H1 (cell line): ENCODE measurements around the gene TRHDE. TPM values are rescaled to one million over a fixed set of nuclear protein-coding genes. Genes with fewer than 3 reads are reported as not detected.

ENCODE experiments used
- CTCF ChIA-PET: fragments of 300-600 bp; sonication (Branson Sonifier 250); formaldehyde crosslinking; loops from one replicate; lab custom pipeline; 2021; ENCODE audit not compliant: partially characterized antibody; lab: Charles Lee
- POLR2A ChIA-PET: fragments of 300-600 bp; sonication (Branson Sonifier 250); formaldehyde crosslinking; loops from one replicate; lab custom pipeline; 2021; ENCODE audit warnings: inconsistent platforms; ENCODE audit not compliant: partially characterized antibody; lab: Charles Lee
- DNase-seq, 2 experiments: peaks; one replicate each; pipeline versions ENCODE4 v3.0.0 to v3.0.0-alpha.2; 2010 to 2022; ENCODE audit warnings: low spot score in 2 of 2, low read depth in 1 of 2, mixed read lengths in 1 of 2
- FAIRE-seq: peaks from 2 replicates; lab custom pipeline; 2011; peaks lifted over from hg19 to GRCh38; lab: Jason Lieb, UNC
- H2AFZ ChIP-seq: 2 replicates; pipeline ENCODE4 v1.8.1; 2012; ENCODE audit warnings: low read length, inconsistent platforms
- H2AK5ac ChIP-seq: 2 replicates; pipeline ENCODE4 v1.6.1; 2013; ENCODE audit warnings: low read depth, low read length
- H2BK120ac ChIP-seq: replicated peaks from 2 replicates; pipeline ENCODE3; 2013; ENCODE audit warnings: low read depth, low read length, inconsistent platforms
- H2BK12ac ChIP-seq: 2 replicates; pipeline ENCODE4 v1.6.1; 2013; ENCODE audit warnings: low read depth, low read length
- H2BK15ac ChIP-seq: 2 replicates; pipeline ENCODE4 v1.6.1; 2013; ENCODE audit warnings: low read length
- H2BK20ac ChIP-seq: 2 replicates; pipeline ENCODE4 v1.6.1; 2013; ENCODE audit warnings: low read length
- H2BK5ac ChIP-seq: 2 replicates; pipeline ENCODE4 v1.6.1; 2013; ENCODE audit warnings: low read depth, low read length
- H3K14ac ChIP-seq: 2 replicates; pipeline ENCODE4 v1.6.1; 2013; ENCODE audit warnings: inconsistent platforms; ENCODE audit not compliant: insufficient read length
- H3K18ac ChIP-seq: 2 replicates; pipeline ENCODE4 v1.6.1; 2013; ENCODE audit warnings: low read length; ENCODE audit errors: extremely low read depth
- H3K23ac ChIP-seq: 2 replicates; pipeline ENCODE4 v1.6.1; 2013; ENCODE audit warnings: inconsistent platforms; ENCODE audit not compliant: insufficient read length
- H3K23me2 ChIP-seq: 2 replicates; pipeline ENCODE4 v1.6.1; 2013; ENCODE audit warnings: low read depth, low read length
- H3K27ac ChIP-seq: 2 replicates; pipeline ENCODE4 v1.6.1; 2011; ENCODE audit warnings: low read depth, low read length, inconsistent platforms
- H3K27me3 ChIP-seq, 4 experiments: replicated peaks in 1 of 4; 1 replicate in 1 of 4; 2 replicates in 3 of 4; pipeline versions ENCODE4 v1.6.1 to v1.8.1; 2011 to 2013; ENCODE audit warnings: low read length in 3 of 4, mild to moderate bottlenecking in 3 of 4, inconsistent platforms in 2 of 4, mixed read lengths in 2 of 4, moderate library complexity in 1 of 4; ENCODE audit not compliant: control insufficient read depth in 3 of 4, insufficient read depth in 3 of 4; ENCODE audit errors: extremely low read depth in 1 of 4
- H3K36me3 ChIP-seq, 4 experiments: 2 replicates each; pipeline versions ENCODE4 v1.6.1 to v1.8.1; 2011 to 2013; ENCODE audit warnings: mild to moderate bottlenecking in 4 of 4, low read length in 3 of 4, moderate library complexity in 2 of 4, control low read depth in 1 of 4, inconsistent platforms in 1 of 4; ENCODE audit not compliant: insufficient read depth in 4 of 4, control insufficient read depth in 2 of 4
- H3K4ac ChIP-seq: replicated peaks from 2 replicates; pipeline ENCODE3; 2013; ENCODE audit warnings: low read length, low read depth, mixed read lengths, inconsistent platforms; ENCODE audit not compliant: insufficient read length
- H3K4me1 ChIP-seq, 4 experiments: replicated peaks in 1 of 4; 1 replicate in 1 of 4; 2 replicates in 3 of 4; pipeline versions ENCODE4 v1.6.1 to v1.8.1; 2011 to 2013; ENCODE audit warnings: low read length in 3 of 4, inconsistent platforms in 2 of 4, mixed read lengths in 1 of 4; ENCODE audit not compliant: insufficient read depth in 4 of 4, control insufficient read depth in 3 of 4
- H3K4me2 ChIP-seq, 2 experiments: 2 replicates each; pipeline versions ENCODE4 v1.6.1 to v1.8.1; 2011 to 2013; ENCODE audit warnings: low read depth in 2 of 2, low read length in 2 of 2, control low read depth in 1 of 2, inconsistent platforms in 1 of 2, mild to moderate bottlenecking in 1 of 2; ENCODE audit not compliant: insufficient read depth in 1 of 2
- H3K4me3 ChIP-seq, 4 experiments: fragments of 200-600, 300-600 bp in 1 of 4; sonication (generic), shearing (Covaris generic), sonication (Bioruptor Twin) in 1 of 4; 2 replicates each; pipeline versions ENCODE4 v1.5.1 to v1.8.1; 2011 to 2016; ENCODE audit warnings: low read length in 4 of 4, low read depth in 3 of 4, control low read depth in 2 of 4, inconsistent platforms in 2 of 4, mild to moderate bottlenecking in 2 of 4, mixed read lengths in 1 of 4, moderate library complexity in 1 of 4; ENCODE audit not compliant: insufficient read depth in 2 of 4; ENCODE audit errors: extremely low read depth in 1 of 4
- H3K56ac ChIP-seq: replicated peaks from 2 replicates; pipeline ENCODE3; 2013; ENCODE audit warnings: low read depth, mild to moderate bottlenecking, mixed read lengths, low read length, inconsistent platforms; ENCODE audit not compliant: insufficient read length
- H3K79me1 ChIP-seq: 2 replicates; pipeline ENCODE4 v1.6.1; 2013; ENCODE audit warnings: low read depth, low read length, control low read depth
- H3K79me2 ChIP-seq, 2 experiments: 2 replicates each; pipeline versions ENCODE4 v1.6.1 to v1.8.1; 2012 to 2013; ENCODE audit warnings: low read length in 2 of 2, mild to moderate bottlenecking in 2 of 2, inconsistent platforms in 1 of 2; ENCODE audit not compliant: insufficient read depth in 2 of 2, control insufficient read depth in 1 of 2
- H3K9ac ChIP-seq, 4 experiments: replicated peaks in 1 of 4; 1 replicate in 1 of 4; 2 replicates in 3 of 4; pipeline versions ENCODE4 v1.6.1 to v1.8.1; 2011 to 2013; ENCODE audit warnings: low read depth in 3 of 4, low read length in 3 of 4, control low read depth in 2 of 4, mild to moderate bottlenecking in 2 of 4, moderate library complexity in 2 of 4, inconsistent platforms in 1 of 4; ENCODE audit errors: extremely low read depth in 1 of 4
- H3K9me3 ChIP-seq, 2 experiments: 2 replicates each; pipeline versions ENCODE4 v1.6.1 to v1.8.1; 2012 to 2013; ENCODE audit warnings: mild to moderate bottlenecking in 2 of 2, moderate library complexity in 2 of 2, control low read depth in 1 of 2, inconsistent platforms in 1 of 2, low read depth in 1 of 2, low read length in 1 of 2, mixed read lengths in 1 of 2; ENCODE audit not compliant: insufficient read depth in 2 of 2
- H4K20me1 ChIP-seq, 2 experiments: replicated peaks in 1 of 2; 2 replicates each; pipeline versions ENCODE3 to v1.8.1; 2011 to 2013; ENCODE audit warnings: inconsistent platforms in 2 of 2, low read length in 2 of 2, mild to moderate bottlenecking in 1 of 2; ENCODE audit not compliant: insufficient read depth in 2 of 2, control insufficient read depth in 1 of 2
- H4K5ac ChIP-seq: 2 replicates; pipeline ENCODE4 v1.6.1; 2013; ENCODE audit warnings: low read length, low read depth, mixed read lengths, inconsistent platforms; ENCODE audit not compliant: insufficient read length
- H4K8ac ChIP-seq: 2 replicates; pipeline ENCODE4 v1.8.0; 2013; ENCODE audit warnings: mild to moderate bottlenecking, moderate library complexity, low read length, inconsistent platforms; ENCODE audit not compliant: insufficient read depth; ENCODE audit errors: extremely low read depth
- H4K91ac ChIP-seq: replicated peaks from 2 replicates; pipeline ENCODE3; 2013; ENCODE audit warnings: low read length, mixed read lengths, inconsistent platforms; ENCODE audit not compliant: insufficient read length
- ASH2L ChIP-seq: fragments of 200-600, 300-600 bp; sonication (generic); IDR thresholded peaks from one replicate; pipeline ENCODE4 v1.7.1; 2017; ENCODE audit warnings: low read length
- CBX5 ChIP-seq: fragments of 300-800, 300-1000 bp; sonication (generic); IDR thresholded peaks from 2 replicates; pipeline ENCODE4 v1.7.1; 2016; ENCODE audit warnings: antibody characterized with exemption, low read length, low read depth
- E2F6 ChIP-seq: IDR thresholded peaks from 2 replicates; pipeline ENCODE4 v1.6.1; 2012; ENCODE audit warnings: inconsistent platforms
- EZH2 ChIP-seq: fragments of 200-600 bp; sonication (generic); IDR thresholded peaks from 2 replicates; pipeline ENCODE4 v1.7.1; 2012; ENCODE audit warnings: low read depth, mild to moderate bottlenecking, moderate library complexity, low read length, inconsistent platforms; ENCODE audit not compliant: severe bottlenecking
- JUND ChIP-seq: IDR thresholded peaks from 2 replicates; pipeline ENCODE4 v1.6.1; 2011; ENCODE audit warnings: mild to moderate bottlenecking, improper control_type of control experiment, low read length
- KDM5A ChIP-seq: fragments of 200-600 bp; IDR thresholded peaks from 2 replicates; pipeline ENCODE4 v1.7.1; 2012; ENCODE audit warnings: mild to moderate bottlenecking, low read length, inconsistent platforms, mixed read lengths
- MAX ChIP-seq: IDR thresholded peaks from 2 replicates; pipeline ENCODE4 v1.6.1; 2012; ENCODE audit warnings: inconsistent platforms
- RNF2 ChIP-seq: fragments of 200-900, 300-1000 bp; sonication (generic); IDR thresholded peaks from 2 replicates; pipeline ENCODE4 v1.7.1; 2016; ENCODE audit warnings: borderline replicate concordance, low read depth, mild to moderate bottlenecking, antibody characterized with exemption, low read length; ENCODE audit not compliant: poor library complexity, severe bottlenecking; ENCODE audit errors: missing control alignments
- SUZ12 ChIP-seq: fragments of 200-600 bp; sonication (generic); IDR thresholded peaks from 2 replicates; pipeline ENCODE4 v1.6.1; 2012; ENCODE audit warnings: mild to moderate bottlenecking, inconsistent platforms, low read length, moderate library complexity, mixed read lengths
- YY1 ChIP-seq: IDR thresholded peaks from 2 replicates; pipeline ENCODE4 v1.6.1; 2011; ENCODE audit warnings: low read depth, mild to moderate bottlenecking, low read length
- WGBS, 2 experiments: shearing (Covaris generic) in 1 of 2; methylation state at CpG; one replicate each; pipeline versions ENCODE4 v1.1.6 to v1.1.7; 2013 to 2015; ENCODE audit warnings: low lambda C conversion rate in 2 of 2, mixed read lengths in 2 of 2, inconsistent platforms in 1 of 2, low coverage in 1 of 2, missing lambda C conversion rate in 1 of 2; ENCODE audit not compliant: insufficient replicate concordance in 2 of 2, insufficient coverage in 1 of 2, insufficient read length in 1 of 2; ENCODE audit errors: extremely low coverage in 1 of 2, missing lambda C conversion rate in 1 of 2; 5-methylcytosine and 5-hydroxymethylcytosine counted together
- polyA plus RNA-seq, 7 experiments: library from polyadenylated mRNA; depleted of rRNA in 3 of 7; stranded (reverse) in 5 of 7; unstranded in 2 of 7; fragments of >200 nt in 5 of 7; fragments of 200-250 nt in 2 of 7; gene quantifications; 1 replicate in 5 of 7; 2 replicates in 1 of 7; 4 replicates in 1 of 7; pipeline versions ENCODE4 v1.2.1 to v1.2.3, GENCODE V29; 2011 to 2013; ENCODE audit warnings: missing spikeins in 2 of 7, mixed read lengths in 2 of 7
- total RNA-seq: library from RNA; stranded (reverse); fragmentation: NEBNext Ultra II Directional; extraction: Animal tissue kit (Norgen Biotek cat#: 25700); gene quantifications from 2 replicates; pipeline ENCODE4 v1.2.1, GENCODE V29; 2021

The TRHDE gene
- total and polyA plus RNA-seq, 2 of the 8 experiments (the other 6 are each of a cell fraction or from before 2014, with no cell fraction given), result 1.3 to 5.0 TPM

GRCh38 chr12:72272731-72273498 lies 745 bp downstream of the TRHDE start:
- H2BK15ac ChIP-seq, result peak overlapping the region; percentile 98; the same call in 1 of the 2 replicates
- H3K23me2 ChIP-seq, result peaks cover 18% of the 10 kb centered on the region
- H3K27ac ChIP-seq, result no peak overlapping the region
- no peak overlapping the region for H2AK5ac ChIP-seq
- FAIRE-seq (no peak), DNase-seq (peak in 1 of 2 experiments; percentile 67)
- H2AFZ ChIP-seq, result peak overlapping the region; percentile 97; the same call in 1 of the 2 replicates
- H3K79me2 ChIP-seq, result no peaks in the 10 kb centered on the region
- H3K18ac ChIP-seq, result peak overlapping the region; percentile 98
- H3K79me1 ChIP-seq, result no peaks in the 10 kb centered on the region
- peak overlapping the region; percentile 70 for H3K4ac ChIP-seq
- no peaks in the 10 kb centered on the region for H3K36me3 ChIP-seq
- H3K4me2 ChIP-seq, result peak overlapping the region; percentile 87 to 99
- H4K91ac ChIP-seq, result peak overlapping the region; percentile 81
- WGBS, 2 experiments, result 2% methylated on average over 65 of the region's 79 CpGs; no CpG with 5 or more reads in 1 of the 2 experiments
- ChIA-PET CTCF (interaction anchor here (0.7 to 2.7 kb wide), 11 partner anchors 8 to 322 kb away, joined by 3 to 20 read pairs (median 4); no protein-coding TSS in a partner anchor), POLR2A (no interaction called here)
- peaks cover 0 to 8% (median 1%) of the 10 kb centered on the region in 4 experiments; a peak in 4 of 7 replicates for H3K4me1 ChIP-seq
- no peak overlapping the region for H3K14ac ChIP-seq
- no peak overlapping the region for H3K23ac ChIP-seq
- no peak overlapping the region for H2BK5ac ChIP-seq
- no peak overlapping the region for H3K56ac ChIP-seq
- H3K9ac ChIP-seq, result no peak overlapping the region
- peak overlapping the region; percentile 62; the same call in 1 of the 2 replicates for H2BK20ac ChIP-seq
- H2BK12ac ChIP-seq, result peak overlapping the region; percentile 97; the same call in 1 of the 2 replicates
- peak overlapping the region; percentile 77 for H2BK120ac ChIP-seq
- peak overlapping the region; percentile 34 to 91 (median 85) for H3K4me3 ChIP-seq
- H3K27me3 ChIP-seq, result peaks cover 11 to 35% (median 27%) of the 10 kb centered on the region in 4 experiments
- H3K9me3 ChIP-seq, result no peaks in the 10 kb centered on the region
- H4K20me1 ChIP-seq, result no peaks in the 10 kb centered on the region
- H4K8ac ChIP-seq, result peak overlapping the region; percentile 70; the same call in 1 of the 2 replicates
- no peak overlapping the region for H4K5ac ChIP-seq
- TF ChIP-seq MAX, result peak; percentile 59
- TF ChIP-seq SUZ12, result peak; percentile 84
- TF ChIP-seq CBX5, result no peak
- TF ChIP-seq JUND, result no peak
- no peak for TF ChIP-seq YY1
- TF ChIP-seq ASH2L, result peak; percentile 1
- TF ChIP-seq EZH2, result peak; percentile 88
- TF ChIP-seq RNF2, result peak; percentile 3
- TF ChIP-seq E2F6, result peak; percentile 76
- TF ChIP-seq KDM5A, result no peak
